GM18861 (cell line): ENCODE results near the gene MZB1.

ENCODE experiments used
- ATAC-seq: cut with Tn5 transposase; IDR thresholded peaks from one replicate; pipeline ENCODE4 v1.9.1; 2021; ENCODE audit not compliant: unreplicated experiment

Gene MZB1

GRCh38 chr5:139389701-139390638 lies at the start of gene MZB1:
Gene MZB1 (minus strand): TSS chr5:139389913. CDS start chr5:139389856, 57 bp downstream.
- ATAC-seq = peak; percentile 37

- ATAC-seq = peak; percentile 61
Observed at GRCh38 chr5:139439013-139439903, 49.5 kb upstream of the MZB1 start, which contains the start of gene DNAJC18. Gene DNAJC18 (minus strand): TSS chr5:139439525. CDS start chr5:139439445, 80 bp downstream.

- no peak for ATAC-seq
Observed at GRCh38 chr5:139438707-139439012, 48.9 kb upstream of the MZB1 start.

GRCh38 chr5:139435676-139436075 lies 46.0 kb upstream of the MZB1 start:
- ATAC-seq = no peak

- no peak for ATAC-seq
Observed at GRCh38 chr5:139431706-139432105, 42.0 kb upstream of the MZB1 start.

GRCh38 chr5:139430015-139430414 lies 40.3 kb upstream of the MZB1 start:
- ATAC-seq = no peak

- no peak for ATAC-seq
Observed at GRCh38 chr5:139426203-139426885, 36.6 kb upstream of the MZB1 start.

- no peak for ATAC-seq
Observed at GRCh38 chr5:139425497-139425896, 35.8 kb upstream of the MZB1 start.

GRCh38 chr5:139422307-139422893 lies 32.7 kb upstream of the MZB1 start:
- ATAC-seq = peak; percentile 71

GRCh38 chr5:139419226-139420192 lies 29.8 kb upstream of the MZB1 start:
- no peak for ATAC-seq

GRCh38 chr5:139418793-139419192 lies 29.1 kb upstream of the MZB1 start:
- ATAC-seq = no peak

GRCh38 chr5:139417214-139417613 lies 27.5 kb upstream of the MZB1 start:
- no peak for ATAC-seq

GRCh38 chr5:139416651-139417050 lies 26.9 kb upstream of the MZB1 start:
- ATAC-seq = no peak

- no peak for ATAC-seq
Observed at GRCh38 chr5:139415869-139416268, 26.2 kb upstream of the MZB1 start.

GRCh38 chr5:139415221-139415861 lies 25.6 kb upstream of the MZB1 start:
- no peak for ATAC-seq

- ATAC-seq = no peak
Observed at GRCh38 chr5:139414581-139415130, 24.9 kb upstream of the MZB1 start.

- no peak for ATAC-seq
Observed at GRCh38 chr5:139413963-139414362, 24.2 kb upstream of the MZB1 start.

- ATAC-seq = no peak
Observed at GRCh38 chr5:139413153-139413552, 23.4 kb upstream of the MZB1 start.
